COLO668 (cell line): ENCODE measurements around the gene ETS2.

Experiments used
- DNase-seq: peaks from one replicate; lab custom pipeline; 2025; ENCODE audit not compliant: unreplicated experiment; lab: John Stamatoyannopoulos, UW

ETS2 gene

GRCh38 chr21:38858026-38858811, 52.5 kb downstream of the ETS2 start:
- peak; percentile 47 for DNase-seq

DNA sequence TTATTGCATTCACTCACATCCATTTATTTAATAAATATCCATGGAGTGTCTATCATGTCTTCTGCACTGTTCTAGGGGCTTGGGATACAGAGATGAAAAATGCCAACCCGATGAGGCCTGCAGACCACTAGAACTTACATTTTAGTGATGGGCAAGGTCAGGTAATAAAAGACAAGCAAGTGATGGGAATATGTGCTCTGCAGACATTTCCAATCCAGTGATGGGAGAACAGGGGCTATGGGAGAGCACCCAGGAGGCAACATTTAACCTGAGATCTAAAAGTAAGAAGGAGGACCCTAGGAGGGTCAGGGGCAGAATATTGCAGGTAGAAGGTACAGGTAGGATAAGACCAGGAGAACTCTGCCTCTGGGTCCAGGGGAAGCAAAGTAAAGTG, 53.1 kb downstream of the ETS2 start:
- no peak for DNase-seq

GRCh38 chr21:38859852-38860251, 54.1 kb downstream of the ETS2 start:
- DNase-seq: no peak

DNA sequence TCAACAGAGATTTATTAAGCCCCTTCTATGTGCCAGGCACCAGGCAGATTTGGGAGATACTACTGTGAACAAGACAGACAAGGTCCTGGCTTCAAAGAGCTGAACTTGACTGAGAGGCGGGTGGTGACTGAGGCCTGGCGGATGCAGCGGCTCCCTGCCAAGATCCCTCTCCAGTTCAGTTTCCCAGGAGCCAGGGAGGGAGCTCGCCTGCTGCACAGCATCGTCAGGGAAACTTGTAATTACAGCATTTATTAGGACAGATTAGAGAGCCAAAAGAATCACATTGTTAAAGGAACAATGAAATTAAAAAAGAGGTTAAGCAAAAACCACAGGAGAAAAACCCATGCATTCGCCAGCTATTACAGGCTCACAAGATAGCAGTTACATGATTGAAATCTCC, 55.3 kb downstream of the ETS2 start:
- no peak for DNase-seq

DNA sequence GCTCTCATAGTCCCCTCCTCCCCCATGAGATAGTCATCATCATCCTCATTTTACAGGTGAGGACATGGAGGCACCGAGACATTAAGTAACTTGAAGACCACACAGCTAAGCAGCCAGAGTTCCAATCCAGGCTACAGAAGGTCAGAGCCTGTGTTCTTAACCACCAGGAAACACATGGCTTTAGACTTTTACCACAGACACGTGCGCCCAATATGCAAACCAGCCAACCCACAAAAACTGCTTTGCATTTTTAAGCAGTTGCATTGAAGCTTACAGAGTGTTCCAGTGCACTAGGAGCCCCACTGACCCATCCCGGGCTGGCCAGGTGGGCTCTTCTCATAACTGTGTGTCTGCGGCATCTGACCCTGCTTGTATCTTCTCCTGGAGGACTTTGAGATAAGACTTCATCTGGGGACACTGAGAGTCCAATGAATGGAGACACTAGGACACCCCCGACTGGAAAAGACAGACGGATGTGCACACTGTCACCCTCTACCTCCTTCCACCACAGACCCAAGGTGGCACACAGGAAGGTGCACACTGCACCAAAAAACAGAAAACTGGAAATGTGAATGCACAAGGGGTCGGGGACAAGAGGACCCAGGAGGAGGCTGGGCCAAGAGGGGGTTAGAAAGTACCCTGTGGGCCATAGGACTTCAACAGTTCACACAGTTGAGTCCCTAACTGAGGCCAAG, 56.4 kb downstream of the ETS2 start:
- no peak for DNase-seq

GRCh38 chr21:38863291-38863690, 57.6 kb downstream of the ETS2 start:
- no peak for DNase-seq

DNA sequence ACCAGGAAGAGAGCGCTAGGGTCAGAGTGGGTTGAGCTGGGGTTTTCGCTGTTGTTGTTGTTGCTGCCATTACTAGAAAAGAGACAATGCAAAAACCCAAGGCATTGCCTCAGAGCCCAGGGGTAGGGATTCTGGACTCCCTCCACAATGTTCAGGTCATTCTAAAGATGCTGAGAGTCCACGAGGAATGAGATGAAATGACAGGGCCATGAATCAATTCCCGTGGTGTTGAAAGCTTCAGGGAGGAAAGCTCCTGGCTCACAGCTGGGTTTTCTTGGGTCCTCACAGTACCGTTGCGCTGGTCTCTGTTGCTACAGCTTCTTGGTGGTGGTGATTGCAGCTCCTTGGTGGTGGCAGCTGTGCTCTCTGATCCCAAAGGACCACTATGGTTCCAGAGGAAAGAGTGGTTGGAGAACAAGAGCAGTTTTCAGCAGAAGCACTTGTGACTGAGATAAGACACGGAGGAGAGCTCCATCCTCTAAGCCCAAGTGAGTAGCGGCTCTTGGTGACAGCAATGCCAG, 58.2 kb downstream of the ETS2 start:
- DNase-seq: no peak

DNA sequence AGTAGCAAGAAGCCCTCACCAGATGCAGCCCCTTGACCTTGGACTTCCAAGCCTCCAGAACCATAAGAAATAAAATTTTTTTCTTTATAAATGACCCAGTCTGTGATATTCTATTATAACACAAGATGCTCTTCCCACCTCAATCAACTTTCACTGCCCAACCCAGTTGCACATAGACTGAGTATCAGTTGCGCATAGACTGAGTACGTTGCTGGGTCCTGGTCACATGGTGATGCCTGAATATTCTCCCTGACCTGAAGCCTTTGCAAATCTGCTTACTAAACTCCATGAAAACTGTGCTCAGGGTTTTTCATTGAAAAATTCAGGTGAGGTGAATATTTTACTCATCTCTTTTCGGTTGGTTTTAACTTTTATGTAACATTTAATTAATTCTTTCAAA, 59.2 kb downstream of the ETS2 start:
- DNase-seq: no peak

- DNase-seq: no peak
Observed at GRCh38 chr21:38869196-38869595, 63.5 kb downstream of the ETS2 start.

DNA sequence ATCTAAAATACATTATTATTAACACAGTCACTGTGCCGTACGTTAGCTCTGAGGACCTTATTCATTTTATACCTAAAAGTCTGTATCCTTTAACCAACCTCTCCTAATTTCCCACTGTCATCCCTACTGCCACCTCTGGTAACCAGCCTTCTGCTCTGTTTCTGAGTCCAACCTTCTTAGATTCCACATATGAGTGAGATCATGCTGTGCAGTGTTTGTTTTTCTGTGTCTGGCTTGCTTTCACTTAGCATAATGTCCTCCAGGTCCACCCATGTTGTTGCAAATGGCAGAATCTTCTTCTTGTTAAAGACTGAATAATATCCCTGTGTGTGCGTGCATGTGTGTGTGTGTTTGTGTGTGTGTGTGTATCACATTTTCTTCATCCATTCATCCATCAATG, 64.2 kb downstream of the ETS2 start:
- peak; percentile 38 for DNase-seq
